Stimulated activated CD8-positive, alpha-beta memory T cell treated with anti-CD3 and anti-CD28 coated beads, Interleukin-12 subunit alpha, Interleukin-12 subunit beta, amount 100 ng/mL, for 24 hours (primary cell): ENCODE measurements around the gene SMCO4.

Source experiments
- DNase-seq: peaks from one replicate; pipeline ENCODE4 v3.0.0-alpha.2; 2020; ENCODE audit errors: extremely low read depth

Gene SMCO4

GRCh38 chr11:93528757-93529645, 14.2 kb downstream of the SMCO4 start:
- no peak for DNase-seq

- no peak for DNase-seq
These were observed 14.9 kb downstream of the SMCO4 start for GRCh38 chr11:93528252-93528651.

- no peak for DNase-seq
These were observed 16.3 kb downstream of the SMCO4 start for GRCh38 chr11:93526641-93527583.

- no peak for DNase-seq
These were observed 16.9 kb downstream of the SMCO4 start for GRCh38 chr11:93526346-93526633.

GRCh38 chr11:93525601-93526345, 17.4 kb downstream of the SMCO4 start:
- DNase-seq: no peak

- DNase-seq: no peak
These were observed 18.3 kb downstream of the SMCO4 start for GRCh38 chr11:93524858-93525257.

- no peak for DNase-seq
These were observed 19.0 kb downstream of the SMCO4 start for GRCh38 chr11:93524173-93524536.

- DNase-seq: no peak
These were observed 22.3 kb downstream of the SMCO4 start for GRCh38 chr11:93520726-93521509.

GRCh38 chr11:93519179-93519578, 24.0 kb downstream of the SMCO4 start:
- DNase-seq: no peak

- DNase-seq: no peak
These were observed 25.1 kb downstream of the SMCO4 start for GRCh38 chr11:93518081-93518480.

- DNase-seq: no peak
These were observed 25.6 kb downstream of the SMCO4 start for GRCh38 chr11:93517611-93518010.

- DNase-seq: no peak
These were observed 26.1 kb downstream of the SMCO4 start for GRCh38 chr11:93517041-93517440.

GRCh38 chr11:93515441-93516025, 27.7 kb downstream of the SMCO4 start:
- DNase-seq: no peak

GRCh38 chr11:93514712-93515111, 28.5 kb downstream of the SMCO4 start:
- DNase-seq: no peak

GRCh38 chr11:93513772-93514171, 29.4 kb downstream of the SMCO4 start:
- no peak for DNase-seq

- no peak for DNase-seq
These were observed 30.1 kb downstream of the SMCO4 start for GRCh38 chr11:93512949-93513667.

GRCh38 chr11:93512073-93512475, 31.1 kb downstream of the SMCO4 start:
- DNase-seq: no peak

- no peak for DNase-seq
These were observed 32.9 kb downstream of the SMCO4 start for GRCh38 chr11:93510196-93510873.

GRCh38 chr11:93507517-93507916, 35.7 kb downstream of the SMCO4 start:
- DNase-seq: no peak

GRCh38 chr11:93505703-93506102, 37.5 kb downstream of the SMCO4 start:
- DNase-seq: no peak
